H1 (cell line): ENCODE measurements around the gene AGAP1. TPM values are rescaled to one million over a fixed set of nuclear protein-coding genes. Genes with fewer than 3 reads are reported as not detected.

Experiments
- CTCF ChIA-PET: fragments of 300-600 bp; sonication (Branson Sonifier 250); formaldehyde crosslinking; loops from one replicate; lab custom pipeline; 2021; ENCODE audit not compliant: partially characterized antibody; lab: Charles Lee
- POLR2A ChIA-PET: fragments of 300-600 bp; sonication (Branson Sonifier 250); formaldehyde crosslinking; loops from one replicate; lab custom pipeline; 2021; ENCODE audit warnings: inconsistent platforms; ENCODE audit not compliant: partially characterized antibody; lab: Charles Lee
- DNase-seq, 2 experiments: peaks; one replicate each; pipeline versions ENCODE4 v3.0.0 to v3.0.0-alpha.2; 2010 to 2022; ENCODE audit warnings: low spot score in 2 of 2, low read depth in 1 of 2, mixed read lengths in 1 of 2
- FAIRE-seq: peaks from 2 replicates; lab custom pipeline; 2011; peaks lifted over from hg19 to GRCh38; lab: Jason Lieb, UNC
- H2AFZ ChIP-seq: 2 replicates; pipeline ENCODE4 v1.8.1; 2012; ENCODE audit warnings: low read length, inconsistent platforms
- H2AK5ac ChIP-seq: 2 replicates; pipeline ENCODE4 v1.6.1; 2013; ENCODE audit warnings: low read depth, low read length
- H2BK120ac ChIP-seq: replicated peaks from 2 replicates; pipeline ENCODE3; 2013; ENCODE audit warnings: low read depth, low read length, inconsistent platforms
- H2BK12ac ChIP-seq: 2 replicates; pipeline ENCODE4 v1.6.1; 2013; ENCODE audit warnings: low read depth, low read length
- H2BK15ac ChIP-seq: 2 replicates; pipeline ENCODE4 v1.6.1; 2013; ENCODE audit warnings: low read length
- H2BK20ac ChIP-seq: 2 replicates; pipeline ENCODE4 v1.6.1; 2013; ENCODE audit warnings: low read length
- H2BK5ac ChIP-seq: 2 replicates; pipeline ENCODE4 v1.6.1; 2013; ENCODE audit warnings: low read depth, low read length
- H3K14ac ChIP-seq: 2 replicates; pipeline ENCODE4 v1.6.1; 2013; ENCODE audit warnings: inconsistent platforms; ENCODE audit not compliant: insufficient read length
- H3K18ac ChIP-seq: 2 replicates; pipeline ENCODE4 v1.6.1; 2013; ENCODE audit warnings: low read length; ENCODE audit errors: extremely low read depth
- H3K23ac ChIP-seq: 2 replicates; pipeline ENCODE4 v1.6.1; 2013; ENCODE audit warnings: inconsistent platforms; ENCODE audit not compliant: insufficient read length
- H3K23me2 ChIP-seq: 2 replicates; pipeline ENCODE4 v1.6.1; 2013; ENCODE audit warnings: low read depth, low read length
- H3K27ac ChIP-seq: 2 replicates; pipeline ENCODE4 v1.6.1; 2011; ENCODE audit warnings: low read depth, low read length, inconsistent platforms
- H3K27me3 ChIP-seq, 4 experiments: replicated peaks in 1 of 4; 1 replicate in 1 of 4; 2 replicates in 3 of 4; pipeline versions ENCODE4 v1.6.1 to v1.8.1; 2011 to 2013; ENCODE audit warnings: low read length in 3 of 4, mild to moderate bottlenecking in 3 of 4, inconsistent platforms in 2 of 4, mixed read lengths in 2 of 4, moderate library complexity in 1 of 4; ENCODE audit not compliant: control insufficient read depth in 3 of 4, insufficient read depth in 3 of 4; ENCODE audit errors: extremely low read depth in 1 of 4
- H3K36me3 ChIP-seq, 4 experiments: 2 replicates each; pipeline versions ENCODE4 v1.6.1 to v1.8.1; 2011 to 2013; ENCODE audit warnings: mild to moderate bottlenecking in 4 of 4, low read length in 3 of 4, moderate library complexity in 2 of 4, control low read depth in 1 of 4, inconsistent platforms in 1 of 4; ENCODE audit not compliant: insufficient read depth in 4 of 4, control insufficient read depth in 2 of 4
- H3K4ac ChIP-seq: replicated peaks from 2 replicates; pipeline ENCODE3; 2013; ENCODE audit warnings: low read length, low read depth, mixed read lengths, inconsistent platforms; ENCODE audit not compliant: insufficient read length
- H3K4me1 ChIP-seq, 4 experiments: replicated peaks in 1 of 4; 1 replicate in 1 of 4; 2 replicates in 3 of 4; pipeline versions ENCODE4 v1.6.1 to v1.8.1; 2011 to 2013; ENCODE audit warnings: low read length in 3 of 4, inconsistent platforms in 2 of 4, mixed read lengths in 1 of 4; ENCODE audit not compliant: insufficient read depth in 4 of 4, control insufficient read depth in 3 of 4
- H3K4me2 ChIP-seq, 2 experiments: 2 replicates each; pipeline versions ENCODE4 v1.6.1 to v1.8.1; 2011 to 2013; ENCODE audit warnings: low read depth in 2 of 2, low read length in 2 of 2, control low read depth in 1 of 2, inconsistent platforms in 1 of 2, mild to moderate bottlenecking in 1 of 2; ENCODE audit not compliant: insufficient read depth in 1 of 2
- H3K4me3 ChIP-seq, 4 experiments: fragments of 200-600, 300-600 bp in 1 of 4; sonication (generic), shearing (Covaris generic), sonication (Bioruptor Twin) in 1 of 4; 2 replicates each; pipeline versions ENCODE4 v1.5.1 to v1.8.1; 2011 to 2016; ENCODE audit warnings: low read length in 4 of 4, low read depth in 3 of 4, control low read depth in 2 of 4, inconsistent platforms in 2 of 4, mild to moderate bottlenecking in 2 of 4, mixed read lengths in 1 of 4, moderate library complexity in 1 of 4; ENCODE audit not compliant: insufficient read depth in 2 of 4; ENCODE audit errors: extremely low read depth in 1 of 4
- H3K56ac ChIP-seq: replicated peaks from 2 replicates; pipeline ENCODE3; 2013; ENCODE audit warnings: low read depth, mild to moderate bottlenecking, mixed read lengths, low read length, inconsistent platforms; ENCODE audit not compliant: insufficient read length
- H3K79me1 ChIP-seq: 2 replicates; pipeline ENCODE4 v1.6.1; 2013; ENCODE audit warnings: low read depth, low read length, control low read depth
- H3K79me2 ChIP-seq, 2 experiments: 2 replicates each; pipeline versions ENCODE4 v1.6.1 to v1.8.1; 2012 to 2013; ENCODE audit warnings: low read length in 2 of 2, mild to moderate bottlenecking in 2 of 2, inconsistent platforms in 1 of 2; ENCODE audit not compliant: insufficient read depth in 2 of 2, control insufficient read depth in 1 of 2
- H3K9ac ChIP-seq, 4 experiments: replicated peaks in 1 of 4; 1 replicate in 1 of 4; 2 replicates in 3 of 4; pipeline versions ENCODE4 v1.6.1 to v1.8.1; 2011 to 2013; ENCODE audit warnings: low read depth in 3 of 4, low read length in 3 of 4, control low read depth in 2 of 4, mild to moderate bottlenecking in 2 of 4, moderate library complexity in 2 of 4, inconsistent platforms in 1 of 4; ENCODE audit errors: extremely low read depth in 1 of 4
- H3K9me3 ChIP-seq, 2 experiments: 2 replicates each; pipeline versions ENCODE4 v1.6.1 to v1.8.1; 2012 to 2013; ENCODE audit warnings: mild to moderate bottlenecking in 2 of 2, moderate library complexity in 2 of 2, control low read depth in 1 of 2, inconsistent platforms in 1 of 2, low read depth in 1 of 2, low read length in 1 of 2, mixed read lengths in 1 of 2; ENCODE audit not compliant: insufficient read depth in 2 of 2
- H4K20me1 ChIP-seq, 2 experiments: replicated peaks in 1 of 2; 2 replicates each; pipeline versions ENCODE3 to v1.8.1; 2011 to 2013; ENCODE audit warnings: inconsistent platforms in 2 of 2, low read length in 2 of 2, mild to moderate bottlenecking in 1 of 2; ENCODE audit not compliant: insufficient read depth in 2 of 2, control insufficient read depth in 1 of 2
- H4K5ac ChIP-seq: 2 replicates; pipeline ENCODE4 v1.6.1; 2013; ENCODE audit warnings: low read length, low read depth, mixed read lengths, inconsistent platforms; ENCODE audit not compliant: insufficient read length
- H4K8ac ChIP-seq: 2 replicates; pipeline ENCODE4 v1.8.0; 2013; ENCODE audit warnings: mild to moderate bottlenecking, moderate library complexity, low read length, inconsistent platforms; ENCODE audit not compliant: insufficient read depth; ENCODE audit errors: extremely low read depth
- H4K91ac ChIP-seq: replicated peaks from 2 replicates; pipeline ENCODE3; 2013; ENCODE audit warnings: low read length, mixed read lengths, inconsistent platforms; ENCODE audit not compliant: insufficient read length
- CBX8 ChIP-seq: fragments of 300-800, 300-1000 bp; sonication (generic); IDR thresholded peaks from 2 replicates; pipeline ENCODE4 v1.7.1; 2016; ENCODE audit warnings: low read depth, low read length, borderline replicate concordance
- CHD1 ChIP-seq: IDR thresholded peaks from 2 replicates; pipeline ENCODE4 v1.6.1; 2012; ENCODE audit warnings: low read depth, low read length, improper control_type of control experiment
- CREB1 ChIP-seq: IDR thresholded peaks from 2 replicates; pipeline ENCODE4 v1.6.1; 2012; ENCODE audit warnings: inconsistent platforms
- CTBP2 ChIP-seq: IDR thresholded peaks from 2 replicates; pipeline ENCODE4 v1.7.0; 2011; ENCODE audit warnings: borderline replicate concordance, mild to moderate bottlenecking, moderate library complexity, mixed read lengths, low read length; ENCODE audit not compliant: insufficient read depth, insufficient read length
- EGR1 ChIP-seq: IDR thresholded peaks from 2 replicates; pipeline ENCODE4 v1.6.1; 2011; ENCODE audit warnings: low read depth, low read length, borderline replicate concordance
- SP1 ChIP-seq: IDR thresholded peaks from 2 replicates; pipeline ENCODE4 v1.6.1; 2011; ENCODE audit warnings: low read depth, low read length
- SRF ChIP-seq: IDR thresholded peaks from 2 replicates; pipeline ENCODE4 v1.6.1; 2011; ENCODE audit warnings: mild to moderate bottlenecking, low read depth, low read length, moderate library complexity
- TBP ChIP-seq: IDR thresholded peaks from 2 replicates; pipeline ENCODE4 v1.6.1; 2011; ENCODE audit warnings: low read depth, low read length, improper control_type of control experiment
- ZNF274 ChIP-seq: IDR thresholded peaks from 2 replicates; pipeline ENCODE4 v1.7.0; 2012; ENCODE audit warnings: low read length, borderline replicate concordance; ENCODE audit errors: extremely low read depth
- WGBS, 2 experiments: shearing (Covaris generic) in 1 of 2; methylation state at CpG; one replicate each; pipeline versions ENCODE4 v1.1.6 to v1.1.7; 2013 to 2015; ENCODE audit warnings: low lambda C conversion rate in 2 of 2, mixed read lengths in 2 of 2, inconsistent platforms in 1 of 2, low coverage in 1 of 2, missing lambda C conversion rate in 1 of 2; ENCODE audit not compliant: insufficient replicate concordance in 2 of 2, insufficient coverage in 1 of 2, insufficient read length in 1 of 2; ENCODE audit errors: extremely low coverage in 1 of 2, missing lambda C conversion rate in 1 of 2; 5-methylcytosine and 5-hydroxymethylcytosine counted together
- polyA plus RNA-seq, 7 experiments: library from polyadenylated mRNA; depleted of rRNA in 3 of 7; stranded (reverse) in 5 of 7; unstranded in 2 of 7; fragments of >200 nt in 5 of 7; fragments of 200-250 nt in 2 of 7; gene quantifications; 1 replicate in 5 of 7; 2 replicates in 1 of 7; 4 replicates in 1 of 7; pipeline versions ENCODE4 v1.2.1 to v1.2.3, GENCODE V29; 2011 to 2013; ENCODE audit warnings: missing spikeins in 2 of 7, mixed read lengths in 2 of 7
- total RNA-seq: library from RNA; stranded (reverse); fragmentation: NEBNext Ultra II Directional; extraction: Animal tissue kit (Norgen Biotek cat#: 25700); gene quantifications from 2 replicates; pipeline ENCODE4 v1.2.1, GENCODE V29; 2021
- TF ChIP-seq, protein P1 (sequence below): IDR thresholded peaks from 2 replicates; pipeline ENCODE4 v1.6.1; 2011; ENCODE audit warnings: low read depth, mild to moderate bottlenecking, low read length; ENCODE audit not compliant: insufficient read depth

AGAP1 gene
- total and polyA plus RNA-seq, 2 of the 8 experiments (the other 6 are each of a cell fraction or from before 2014, with no cell fraction given), result 18.1 to 39.4 TPM

GRCh38 chr2:235944591-235944990 is 450.7 kb downstream of the AGAP1 start:
- Histone ChIP-seq H3K4ac (no peak overlapping the region), H3K9me3 (no peaks in the 10 kb centered on the region), H2BK5ac (no peak overlapping the region), H4K91ac (no peak overlapping the region), H3K18ac (no peak overlapping the region), H3K9ac (no peak overlapping the region), H2BK20ac (no peak overlapping the region), H3K27ac (no peak overlapping the region), H2BK15ac (no peak overlapping the region), H3K36me3 (no peaks in the 10 kb centered on the region), H3K79me1 (no peaks in the 10 kb centered on the region), H3K4me2 (no peak overlapping the region), H2BK120ac (no peak overlapping the region), H3K4me3 (no peak overlapping the region), H3K27me3 (no peaks in the 10 kb centered on the region), H4K20me1 (no peaks in the 10 kb centered on the region), H4K5ac (no peak overlapping the region), H4K8ac (no peak overlapping the region), H3K4me1 (peaks cover 0 to 4% (median 1%) of the 10 kb centered on the region in 4 experiments; a peak in 2 of 7 replicates), H3K56ac (no peak overlapping the region), H2AK5ac (no peak overlapping the region), H2BK12ac (no peak overlapping the region), H2AFZ (no peak overlapping the region), H3K79me2 (no peaks in the 10 kb centered on the region), H3K14ac (no peak overlapping the region), H3K23ac (no peak overlapping the region), H3K23me2 (no peaks in the 10 kb centered on the region; the same call in 1 of the 2 replicates)
- ChIA-PET CTCF (interaction anchor here (0.6 to 6.9 kb wide), 5 partner anchors 9 to 832 kb away, joined by 3 to 64 read pairs (median 4); no protein-coding TSS in a partner anchor), POLR2A (no interaction called here)
- DNase-seq (no peak), FAIRE-seq (no peak)
- 95% methylated on average over 10 of the region's 10 CpGs; no CpG with 5 or more reads in 1 of the 2 experiments for WGBS, 2 experiments
- TF ChIP-seq TBP, result no peak
- no peak for TF ChIP-seq ZNF274
- no peak for TF ChIP-seq EGR1
- no peak for TF ChIP-seq SRF
- TF ChIP-seq CHD1, result no peak
- TF ChIP-seq, protein P1, sequence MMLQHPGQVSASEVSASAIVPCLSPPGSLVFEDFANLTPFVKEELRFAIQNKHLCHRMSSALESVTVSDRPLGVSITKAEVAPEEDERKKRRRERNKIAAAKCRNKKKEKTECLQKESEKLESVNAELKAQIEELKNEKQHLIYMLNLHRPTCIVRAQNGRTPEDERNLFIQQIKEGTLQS, result no peak
- no peak for TF ChIP-seq CTBP2
- TF ChIP-seq SP1, result no peak
- TF ChIP-seq CBX8, result no peak
- no peak for TF ChIP-seq CREB1
